Fibroblast of lung (primary cell): ENCODE data around the gene TLR8. TPM values are rescaled to one million over a fixed set of nuclear protein-coding genes. Genes with fewer than 3 reads are reported as not detected.

Source experiments
- DNase-seq, 2 donors: peaks; one replicate each; pipeline versions ENCODE4 v3.0.0 to v3.0.0-alpha.2; 2010; ENCODE audit warnings: low read depth in 2 of 2
- H2AFZ ChIP-seq: 2 replicates; pipeline ENCODE4 v1.5.1; 2012; ENCODE audit warnings: low read length, control low read depth, inconsistent platforms
- H3K27ac ChIP-seq: 2 replicates; pipeline ENCODE4 v1.5.1; 2011; ENCODE audit warnings: low read length, control low read depth; ENCODE audit not compliant: insufficient read depth
- H3K27me3 ChIP-seq: 2 replicates; pipeline ENCODE4 v1.5.1; 2011; ENCODE audit warnings: mild to moderate bottlenecking, low read length; ENCODE audit not compliant: control insufficient read depth, insufficient read depth
- H3K36me3 ChIP-seq: 2 replicates; pipeline ENCODE4 v1.5.1; 2011; ENCODE audit warnings: low read length; ENCODE audit not compliant: control insufficient read depth, insufficient read depth
- H3K4me1 ChIP-seq: 2 replicates; pipeline ENCODE4 v1.5.1; 2011; ENCODE audit warnings: low read length; ENCODE audit not compliant: control insufficient read depth, insufficient read depth; ENCODE audit errors: extremely low read depth
- H3K4me2 ChIP-seq: 2 replicates; pipeline ENCODE4 v1.5.1; 2011; ENCODE audit warnings: low read length, control low read depth; ENCODE audit not compliant: insufficient read depth; ENCODE audit errors: extremely low read depth
- H3K4me3 ChIP-seq, 4 experiments: fragments of 200-600 bp in 1 of 4; sonication (generic) in 1 of 4; replicated peaks in 1 of 4; 2 replicates each; pipeline ENCODE4 v1.5.1; 2011 to 2016; ENCODE audit warnings: low read length in 4 of 4, low read depth in 3 of 4, mild to moderate bottlenecking in 3 of 4, control low read depth in 2 of 4, inconsistent platforms in 1 of 4, mixed read lengths in 1 of 4; ENCODE audit not compliant: insufficient read depth in 1 of 4; ENCODE audit errors: control extremely low read depth in 1 of 4
- H3K79me2 ChIP-seq: 2 replicates; pipeline ENCODE4 v1.5.1; 2012; ENCODE audit warnings: mild to moderate bottlenecking, low read length, inconsistent platforms; ENCODE audit not compliant: control insufficient read depth, insufficient read depth
- H3K9ac ChIP-seq: 2 replicates; pipeline ENCODE4 v1.5.1; 2011; ENCODE audit warnings: mild to moderate bottlenecking, low read length, control low read depth; ENCODE audit not compliant: insufficient read depth
- H3K9me3 ChIP-seq: 2 replicates; pipeline ENCODE4 v1.5.1; 2012; ENCODE audit warnings: low read depth, low read length; ENCODE audit not compliant: control insufficient read depth, insufficient read depth
- H4K20me1 ChIP-seq: 2 replicates; pipeline ENCODE4 v1.5.1; 2011; ENCODE audit warnings: low read length; ENCODE audit not compliant: control insufficient read depth, insufficient read depth; ENCODE audit errors: extremely low read depth
- EZH2 ChIP-seq: IDR thresholded peaks from 2 replicates; pipeline ENCODE4 v1.5.1; 2012; ENCODE audit warnings: low read length, control low read depth, mild to moderate bottlenecking; ENCODE audit errors: missing control alignments
- polyA plus RNA-seq, 2 donors: library from polyadenylated mRNA; depleted of rRNA in 1 of 2; stranded (reverse) in 1 of 2; unstranded in 1 of 2; fragments of >200 nt; gene quantifications; 2 replicates each; pipeline ENCODE4 v1.2.1, GENCODE V29; 2011 to 2012; ENCODE audit warnings: missing spikeins in 1 of 2
- total RNA-seq: library from RNA; depleted of rRNA; stranded (reverse); fragments of >200 nt; gene quantifications from 2 replicates; pipeline ENCODE4 v1.2.1, GENCODE V29; 2014
- TF ChIP-seq, protein P1 (sequence below), 2 donors: IDR thresholded peaks in 1 of 2; conservative IDR thresholded peaks in 1 of 2; 1 replicate in 1 of 2; 2 replicates in 1 of 2; pipeline ENCODE4 v1.5.1; 2011 to 2012; ENCODE audit warnings: low read length in 2 of 2, control low read depth in 1 of 2, inconsistent platforms in 1 of 2, low read depth in 1 of 2, mild to moderate bottlenecking in 1 of 2

TLR8 gene
- total and polyA plus RNA-seq, 2 donors (not counting 1 experiment from before 2014, with no cell fraction given), result not detected

DNA sequence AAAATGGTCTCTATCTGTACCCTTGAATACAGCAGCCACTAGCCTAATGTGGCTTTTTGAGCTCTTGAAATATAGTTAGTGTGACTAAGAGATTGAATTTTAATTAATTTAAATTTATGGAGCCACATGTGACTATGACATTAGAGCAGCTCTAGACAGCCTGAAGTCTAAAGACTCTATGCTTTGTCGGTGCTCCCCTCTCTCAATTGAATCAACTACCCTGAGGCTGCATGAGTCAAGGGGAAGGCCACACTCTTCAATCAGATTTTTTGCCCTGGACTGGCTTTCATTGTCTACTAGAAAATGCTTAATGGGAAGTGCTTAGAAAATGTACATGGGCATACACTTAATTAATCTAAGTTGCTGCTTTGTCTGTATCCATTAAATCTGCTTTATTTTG, 27.9 kb upstream of the TLR8 start:
- Histone ChIP-seq H3K4me2 (no peak overlapping the region), H3K36me3 (no peaks in the 10 kb centered on the region)
- TF ChIP-seq, protein P1, sequence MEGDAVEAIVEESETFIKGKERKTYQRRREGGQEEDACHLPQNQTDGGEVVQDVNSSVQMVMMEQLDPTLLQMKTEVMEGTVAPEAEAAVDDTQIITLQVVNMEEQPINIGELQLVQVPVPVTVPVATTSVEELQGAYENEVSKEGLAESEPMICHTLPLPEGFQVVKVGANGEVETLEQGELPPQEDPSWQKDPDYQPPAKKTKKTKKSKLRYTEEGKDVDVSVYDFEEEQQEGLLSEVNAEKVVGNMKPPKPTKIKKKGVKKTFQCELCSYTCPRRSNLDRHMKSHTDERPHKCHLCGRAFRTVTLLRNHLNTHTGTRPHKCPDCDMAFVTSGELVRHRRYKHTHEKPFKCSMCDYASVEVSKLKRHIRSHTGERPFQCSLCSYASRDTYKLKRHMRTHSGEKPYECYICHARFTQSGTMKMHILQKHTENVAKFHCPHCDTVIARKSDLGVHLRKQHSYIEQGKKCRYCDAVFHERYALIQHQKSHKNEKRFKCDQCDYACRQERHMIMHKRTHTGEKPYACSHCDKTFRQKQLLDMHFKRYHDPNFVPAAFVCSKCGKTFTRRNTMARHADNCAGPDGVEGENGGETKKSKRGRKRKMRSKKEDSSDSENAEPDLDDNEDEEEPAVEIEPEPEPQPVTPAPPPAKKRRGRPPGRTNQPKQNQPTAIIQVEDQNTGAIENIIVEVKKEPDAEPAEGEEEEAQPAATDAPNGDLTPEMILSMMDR (conservative IDR thresholded peaks at IDR 0.05 in 1 of 2, IDR thresholded peaks at IDR 0.05 in 1 of 2; ENCODE audit: low read depth in 1 of 2, low read length in 2 of 2), result no peak
- TF ChIP-seq EZH2, result no peak

DNA sequence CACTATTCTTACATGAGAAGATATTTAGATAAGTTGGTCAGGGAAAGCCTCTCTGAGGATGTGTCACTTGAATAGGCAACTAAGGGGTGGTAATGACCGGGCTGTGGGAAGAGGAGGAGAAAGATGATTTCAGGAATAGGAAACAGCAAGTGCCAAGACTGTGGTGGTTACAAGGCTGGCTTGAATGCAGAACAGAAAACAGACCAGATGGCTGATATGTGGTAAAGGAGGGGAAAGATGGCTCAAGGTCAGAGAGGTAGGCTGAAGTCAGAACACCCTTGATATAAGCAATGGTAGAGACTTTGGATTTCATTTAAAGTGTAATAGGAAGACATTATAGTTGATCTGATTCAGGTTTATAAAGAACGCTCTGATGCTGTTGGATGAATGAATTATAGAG, 24.5 kb upstream of the TLR8 start:
- no peaks in the 10 kb centered on the region for H3K4me1 ChIP-seq
- no peak overlapping the region for H3K9ac ChIP-seq
- H4K20me1 ChIP-seq, result no peaks in the 10 kb centered on the region
- H3K4me2 ChIP-seq, result no peak overlapping the region
- no peaks in the 10 kb centered on the region for H3K79me2 ChIP-seq
- no peak overlapping the region for H2AFZ ChIP-seq
- no peak for DNase-seq
- no peak overlapping the region for H3K27ac ChIP-seq
- H3K9me3 ChIP-seq, result no peaks in the 10 kb centered on the region
- H3K27me3 ChIP-seq, result no peaks in the 10 kb centered on the region
- H3K4me3 ChIP-seq, result no peak overlapping the region
- no peaks in the 10 kb centered on the region for H3K36me3 ChIP-seq
- no peak for TF ChIP-seq EZH2
- TF ChIP-seq, protein P1 (conservative IDR thresholded peaks at IDR 0.05 in 1 of 2, IDR thresholded peaks at IDR 0.05 in 1 of 2; ENCODE audit: low read depth in 1 of 2, low read length in 2 of 2), result no peak

More for the DNA sequence above, 27.9 kb upstream of the TLR8 start:
- Histone ChIP-seq H3K9me3 (no peaks in the 10 kb centered on the region), H4K20me1 (no peaks in the 10 kb centered on the region), H3K4me1 (no peaks in the 10 kb centered on the region), H3K27ac (no peak overlapping the region), H3K27me3 (no peaks in the 10 kb centered on the region), H2AFZ (no peak overlapping the region), H3K4me3 (no peak overlapping the region), H3K79me2 (no peaks in the 10 kb centered on the region), H3K9ac (no peak overlapping the region)
- no peak for DNase-seq

DNA sequence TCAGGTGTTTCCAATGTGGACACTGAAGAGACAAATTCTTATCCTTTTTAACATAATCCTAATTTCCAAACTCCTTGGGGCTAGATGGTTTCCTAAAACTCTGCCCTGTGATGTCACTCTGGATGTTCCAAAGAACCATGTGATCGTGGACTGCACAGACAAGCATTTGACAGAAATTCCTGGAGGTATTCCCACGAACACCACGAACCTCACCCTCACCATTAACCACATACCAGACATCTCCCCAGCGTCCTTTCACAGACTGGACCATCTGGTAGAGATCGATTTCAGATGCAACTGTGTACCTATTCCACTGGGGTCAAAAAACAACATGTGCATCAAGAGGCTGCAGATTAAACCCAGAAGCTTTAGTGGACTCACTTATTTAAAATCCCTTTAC, 20.9 kb upstream of the TLR8 start:
- Histone ChIP-seq H3K79me2 (no peaks in the 10 kb centered on the region), H3K27me3 (no peaks in the 10 kb centered on the region), H2AFZ (no peak overlapping the region), H3K36me3 (no peaks in the 10 kb centered on the region), H3K4me3 (no peak overlapping the region), H3K27ac (no peak overlapping the region), H3K4me1 (no peaks in the 10 kb centered on the region), H3K9ac (no peak overlapping the region), H3K9me3 (no peaks in the 10 kb centered on the region), H4K20me1 (no peaks in the 10 kb centered on the region), H3K4me2 (no peak overlapping the region)
- DNase-seq, result no peak
- TF ChIP-seq, protein P1 (conservative IDR thresholded peaks at IDR 0.05 in 1 of 2, IDR thresholded peaks at IDR 0.05 in 1 of 2; ENCODE audit: low read depth in 1 of 2, low read length in 2 of 2), result no peak
- TF ChIP-seq EZH2, result no peak
